HG03060 (cell line): ENCODE measurements around the gene GPA33.

ENCODE experiments used
- ATAC-seq: cut with Tn5 transposase; IDR thresholded peaks from one replicate; pipeline ENCODE4 v1.9.1; 2021; ENCODE audit warnings: low read depth, moderate number of reproducible peaks; ENCODE audit not compliant: unreplicated experiment

Gene GPA33, protein sequence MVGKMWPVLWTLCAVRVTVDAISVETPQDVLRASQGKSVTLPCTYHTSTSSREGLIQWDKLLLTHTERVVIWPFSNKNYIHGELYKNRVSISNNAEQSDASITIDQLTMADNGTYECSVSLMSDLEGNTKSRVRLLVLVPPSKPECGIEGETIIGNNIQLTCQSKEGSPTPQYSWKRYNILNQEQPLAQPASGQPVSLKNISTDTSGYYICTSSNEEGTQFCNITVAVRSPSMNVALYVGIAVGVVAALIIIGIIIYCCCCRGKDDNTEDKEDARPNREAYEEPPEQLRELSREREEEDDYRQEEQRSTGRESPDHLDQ

DNA sequence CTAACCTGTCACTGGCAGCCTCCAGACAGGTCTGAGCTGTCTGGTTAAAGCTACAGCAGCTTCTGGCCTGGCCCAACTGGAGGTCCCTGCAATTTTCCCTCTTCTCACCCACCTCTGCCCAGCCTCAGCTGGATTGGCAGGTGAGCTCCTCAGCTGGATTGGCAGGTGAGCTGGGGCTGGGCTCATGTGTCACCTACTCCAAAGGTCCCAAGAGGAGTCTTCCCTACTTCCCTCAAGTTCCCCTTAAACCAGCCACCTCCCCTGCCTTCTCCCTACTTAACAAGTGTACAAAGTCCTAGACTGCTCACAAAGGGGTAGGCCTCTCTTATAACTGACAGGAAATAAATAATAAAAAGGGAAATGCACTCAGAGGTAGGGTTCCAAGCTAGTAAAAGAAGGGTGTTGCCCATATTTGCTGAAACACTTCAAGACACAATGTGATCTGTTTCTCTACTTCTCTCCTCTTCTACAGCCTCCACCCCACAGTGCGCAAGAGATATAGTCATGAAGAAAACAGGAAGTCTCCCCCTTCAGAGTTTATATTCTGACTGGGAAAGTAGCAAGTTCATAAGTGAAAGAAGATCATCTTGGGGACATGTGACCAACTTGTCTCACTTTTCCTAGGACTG is at the start of gene GPA33:
Gene GPA33 (minus strand): TSS at position 64 of the 629 bp plus-strand sequence. CDS start 90 bp downstream, outside the sequence.
- ATAC-seq: no peak

DNA sequence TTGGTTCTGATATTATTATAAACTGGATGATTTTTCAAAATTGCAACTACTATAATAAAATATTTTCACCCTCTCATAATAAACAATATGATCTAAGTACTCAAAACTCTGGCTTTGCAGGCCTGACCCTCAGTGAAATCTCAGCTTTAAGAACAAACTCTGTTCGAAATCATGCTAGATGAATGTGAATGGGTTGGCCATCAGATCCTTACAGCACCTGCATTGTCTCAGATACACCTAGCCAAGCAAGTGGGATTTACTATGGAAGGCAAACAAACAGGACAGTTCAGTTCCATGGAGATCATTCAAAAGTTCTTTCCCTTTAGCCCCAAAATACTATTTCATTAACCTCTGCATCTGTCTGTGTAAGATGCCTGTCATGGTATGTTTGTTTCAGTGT is 48.5 kb upstream of the GPA33 start:
- ATAC-seq: no peak

DNA sequence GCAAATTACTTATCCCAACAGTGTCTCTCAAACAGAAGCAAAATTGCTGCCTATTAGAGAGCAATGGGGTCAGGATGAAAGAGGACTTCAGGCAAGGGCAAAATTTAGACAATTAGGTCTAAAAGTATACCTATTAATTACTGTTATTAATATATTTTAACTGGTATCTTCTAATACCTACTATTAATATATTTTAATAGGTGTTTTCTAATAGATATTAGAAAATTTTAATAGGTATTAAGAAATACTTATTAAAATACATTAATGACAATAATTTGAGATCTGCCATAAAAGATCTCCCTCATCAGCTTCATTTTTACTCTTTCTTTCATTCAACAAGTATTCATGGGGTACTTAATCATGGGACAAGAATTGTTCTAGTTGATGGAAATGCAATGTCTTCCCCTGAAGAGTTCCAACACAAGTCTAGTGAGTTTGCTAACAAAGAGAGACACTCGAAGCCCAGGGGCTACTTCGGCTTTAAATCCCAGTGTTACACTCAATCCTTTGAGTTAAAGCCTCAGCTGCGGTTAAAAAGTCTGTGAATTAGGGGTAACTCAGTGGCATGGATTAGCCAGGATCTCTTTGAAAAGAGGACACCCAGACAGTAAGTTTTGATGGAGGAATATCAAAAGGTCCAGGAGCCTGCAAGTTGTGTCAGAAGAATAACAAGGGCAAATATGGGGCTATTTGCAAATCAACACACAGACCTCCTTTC is 47.8 kb upstream of the GPA33 start:
- no peak for ATAC-seq

DNA sequence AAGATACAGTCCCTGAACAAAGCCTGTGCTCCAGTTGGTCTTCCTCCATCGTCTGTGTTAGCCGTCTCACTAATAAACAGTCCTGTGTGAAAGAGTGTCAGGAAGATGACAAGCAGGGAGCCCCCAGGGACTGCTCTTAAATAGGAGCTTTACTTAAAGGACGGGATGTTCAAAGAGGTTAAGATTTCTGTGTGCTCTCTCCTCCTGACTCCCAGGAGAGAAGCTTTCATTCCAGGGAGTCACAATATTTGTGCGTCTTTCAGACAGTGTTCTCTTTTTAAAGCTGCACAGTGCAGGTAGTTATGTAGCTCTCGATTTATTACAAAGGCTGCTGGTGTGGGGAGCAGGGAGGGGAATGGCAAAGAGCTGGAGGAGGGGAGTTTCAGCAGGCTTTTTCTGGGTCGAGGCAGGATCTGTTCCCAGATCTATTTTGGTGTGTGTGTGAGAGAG is 47.2 kb upstream of the GPA33 start:
- ATAC-seq: no peak

DNA sequence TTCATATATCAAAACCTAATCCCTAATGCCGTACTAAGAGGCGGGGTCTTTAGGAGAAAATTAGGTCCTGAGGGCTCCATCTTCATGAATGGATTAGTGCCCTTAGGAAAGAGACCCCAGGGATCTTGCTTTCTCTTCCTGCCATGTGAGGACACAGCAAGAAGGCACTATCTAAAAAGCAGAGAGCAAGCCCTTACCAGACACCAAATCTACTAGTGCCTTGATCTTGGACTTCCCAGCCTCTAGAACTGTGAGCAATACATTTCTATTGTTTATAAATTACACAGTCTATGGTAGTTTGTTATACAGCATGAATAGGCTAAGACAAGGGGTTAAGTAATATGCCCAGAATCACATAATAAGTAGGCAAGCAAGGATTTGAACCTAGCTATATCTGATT is 46.6 kb upstream of the GPA33 start:
- no peak for ATAC-seq

DNA sequence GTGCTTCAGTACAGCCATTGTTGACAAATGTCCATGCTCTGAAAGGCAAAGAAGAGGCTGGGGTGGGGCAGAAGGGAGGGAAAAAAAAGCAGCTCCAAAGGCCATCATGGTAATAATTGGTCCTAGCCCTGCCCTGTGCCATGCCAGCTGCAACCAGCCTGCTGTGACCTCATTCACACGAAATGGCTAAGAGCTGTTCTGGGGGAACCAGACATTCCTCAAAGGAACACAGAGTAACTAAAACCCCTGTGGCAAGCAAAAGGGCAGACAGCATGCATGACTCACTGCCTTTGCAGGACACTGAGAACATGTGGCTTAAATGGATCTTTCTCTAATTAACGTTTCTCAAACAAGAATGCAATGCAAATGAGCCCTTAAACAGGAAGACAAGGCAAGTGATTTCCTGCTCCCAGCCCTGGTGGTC is 46.0 kb upstream of the GPA33 start:
- no peak for ATAC-seq

DNA sequence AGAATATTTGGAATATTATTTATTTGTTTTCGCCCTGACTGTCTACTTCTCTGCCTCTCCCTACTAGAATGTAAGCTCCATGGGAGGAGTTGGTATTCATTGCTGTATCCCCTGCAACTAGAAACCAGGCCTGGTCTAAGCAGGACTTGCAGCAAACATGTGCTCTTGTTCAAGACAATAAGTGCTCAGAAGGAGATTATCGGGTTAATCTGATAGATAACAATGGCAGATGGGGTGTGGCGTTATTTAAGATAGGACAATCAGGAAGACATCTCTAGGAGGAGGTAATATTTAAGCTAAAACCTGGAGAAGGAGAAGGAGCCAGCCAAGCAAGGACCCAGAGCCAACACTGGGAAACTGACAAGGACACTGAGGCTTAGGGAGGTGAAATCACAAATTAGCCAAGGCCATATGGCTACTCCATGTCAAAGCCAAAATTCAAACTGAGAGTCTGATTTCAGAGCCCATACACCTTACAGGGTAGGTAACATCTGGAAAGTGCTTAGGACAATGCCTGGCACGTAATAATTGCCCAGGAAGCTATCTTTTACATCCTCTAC is 45.2 kb upstream of the GPA33 start:
- no peak for ATAC-seq

DNA sequence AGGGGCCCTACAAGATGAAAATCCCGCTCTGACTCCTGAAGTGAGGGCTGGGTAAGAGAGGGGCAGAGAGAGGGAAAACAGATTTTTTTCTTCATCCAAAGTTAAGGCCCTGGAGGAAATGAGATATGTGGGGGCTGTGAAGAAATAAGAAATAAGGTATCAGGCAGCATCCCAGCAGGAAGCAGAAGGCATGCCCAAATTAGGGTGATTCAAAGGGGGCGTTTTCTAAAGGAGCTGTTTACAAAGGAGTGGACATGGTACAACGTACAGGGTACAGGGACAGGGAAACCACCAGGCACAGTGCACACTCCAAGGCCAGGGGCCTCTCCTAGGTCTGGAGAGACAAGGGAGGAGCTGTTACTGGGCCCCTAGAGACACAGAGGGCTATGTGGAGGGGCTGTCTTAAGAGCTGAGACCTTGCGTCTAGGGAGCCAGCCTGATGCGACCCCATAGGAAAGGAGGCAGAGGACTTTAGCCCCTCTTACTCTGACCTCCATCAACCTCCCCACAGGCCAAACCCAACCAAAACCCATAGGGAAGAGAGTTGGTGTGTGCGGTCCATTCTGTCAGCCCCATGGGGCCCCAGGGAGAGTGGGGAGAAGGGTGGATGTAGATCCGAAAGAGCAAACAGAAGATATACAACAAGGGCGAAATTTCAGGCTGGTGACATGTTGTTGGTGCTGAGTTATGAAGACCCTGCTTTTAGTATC is 42.3 kb upstream of the GPA33 start:
- no peak for ATAC-seq

DNA sequence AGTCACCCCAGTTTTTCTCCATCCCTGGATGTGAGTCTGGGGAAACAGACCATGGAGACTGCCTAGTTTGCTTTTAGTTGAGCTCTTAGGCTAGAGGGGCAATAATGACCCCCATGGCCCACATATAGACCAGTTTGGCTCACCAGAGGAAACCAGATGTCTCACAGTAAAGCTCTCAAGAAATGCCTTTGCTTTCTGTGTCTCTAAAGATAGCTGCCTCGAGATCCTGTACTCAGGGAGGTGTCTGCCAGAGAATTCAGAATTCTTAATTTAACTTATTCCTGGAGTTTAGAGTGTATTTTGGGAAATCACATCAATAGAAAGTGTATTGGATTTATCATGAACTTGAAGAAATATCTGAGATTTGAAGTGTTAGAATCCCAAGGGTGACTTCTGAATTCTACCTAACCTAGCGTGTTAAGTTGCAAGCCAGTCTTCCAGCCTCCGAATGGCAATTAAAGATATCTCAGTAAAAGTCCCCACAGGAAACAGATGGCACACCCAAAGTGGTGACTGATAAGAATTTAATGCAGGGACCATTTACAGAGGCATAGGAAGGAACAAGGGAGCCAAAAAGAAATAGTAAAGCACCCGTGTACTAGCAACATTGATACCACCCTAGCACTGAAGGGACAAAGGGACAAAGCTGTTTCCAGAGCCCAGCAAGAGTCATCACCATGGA is 40.8 kb upstream of the GPA33 start:
- no peak for ATAC-seq

DNA sequence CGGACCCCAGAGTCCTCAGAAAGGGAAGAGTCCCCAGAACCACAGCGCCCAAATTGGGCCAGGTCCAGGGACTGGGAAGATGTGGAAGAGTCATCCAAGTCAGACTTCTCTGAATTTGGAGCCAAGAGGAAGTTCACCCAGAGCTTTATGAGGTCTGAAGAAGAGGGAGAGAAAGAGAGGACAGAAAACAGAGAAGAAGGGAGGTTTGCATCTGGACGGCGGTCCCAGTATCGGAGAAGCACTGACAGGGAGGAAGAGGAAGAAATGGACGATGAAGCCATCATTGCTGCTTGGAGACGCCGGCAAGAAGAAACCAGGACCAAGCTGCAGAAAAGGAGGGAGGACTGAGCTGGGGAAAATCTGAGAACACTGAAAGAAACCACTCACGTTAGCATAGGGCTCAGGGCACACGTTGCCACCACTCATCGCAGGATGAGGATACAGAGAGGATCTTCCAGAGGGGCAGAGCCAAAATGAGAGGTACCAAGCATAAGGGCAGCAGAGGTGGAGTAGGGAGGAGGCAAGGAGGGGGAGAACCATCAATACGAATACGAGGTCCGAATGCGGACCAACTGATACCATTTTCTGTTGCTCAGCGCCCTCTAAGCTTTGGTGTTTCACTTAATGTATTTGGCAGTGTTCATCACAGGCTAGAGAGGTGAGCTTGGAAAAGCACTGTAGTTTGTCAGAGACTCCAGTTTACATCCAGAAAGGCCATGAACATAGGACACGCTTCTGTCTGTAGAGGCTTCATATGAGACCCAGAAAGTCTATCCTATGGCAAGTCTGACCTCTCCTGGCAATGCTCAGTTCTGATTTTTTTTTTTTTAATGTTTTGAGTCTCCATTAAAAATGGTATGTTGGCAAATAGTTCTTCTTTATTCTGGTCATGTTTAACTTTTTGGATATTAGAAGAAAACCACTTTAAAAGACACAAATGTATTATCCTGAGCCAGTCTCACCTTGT is 38.4 kb upstream of the GPA33 start:
- no peak for ATAC-seq

DNA sequence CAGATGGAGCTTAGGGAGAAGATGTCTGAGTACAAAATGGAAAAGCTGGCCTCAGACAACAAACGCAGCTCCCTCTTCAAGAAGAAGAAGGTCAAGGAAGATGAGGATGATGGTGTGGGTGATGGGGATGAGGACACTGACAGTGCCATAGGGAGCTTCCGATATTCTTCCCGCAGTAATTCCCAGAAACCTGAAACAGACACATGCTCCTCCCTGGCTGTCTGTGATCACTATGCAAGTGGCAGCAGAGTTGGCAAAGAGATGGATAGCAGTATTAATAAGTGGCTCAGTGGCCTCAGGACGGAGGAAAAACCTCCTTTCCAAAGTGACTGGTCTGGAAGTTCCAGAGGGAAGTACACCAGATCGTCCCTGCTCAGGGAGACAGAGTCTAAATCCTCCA is 37.5 kb upstream of the GPA33 start:
- no peak for ATAC-seq

DNA sequence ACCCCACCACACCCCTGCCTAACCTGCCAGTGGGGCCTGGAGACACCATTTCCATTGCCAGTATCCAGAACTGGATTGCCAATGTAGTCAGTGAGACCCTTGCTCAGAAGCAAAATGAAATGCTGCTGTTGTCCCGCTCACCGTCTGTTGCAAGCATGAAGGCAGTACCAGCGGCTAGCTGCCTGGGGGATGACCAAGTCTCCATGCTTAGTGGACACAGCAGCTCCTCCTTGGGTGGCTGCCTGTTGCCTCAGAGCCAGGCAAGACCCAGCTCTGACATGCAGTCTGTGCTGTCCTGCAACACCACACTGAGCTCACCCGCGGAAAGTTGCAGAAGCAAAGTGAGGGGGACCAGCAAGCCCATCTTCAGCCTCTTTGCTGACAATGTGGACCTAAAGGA is 37.1 kb upstream of the GPA33 start:
- ATAC-seq: no peak

DNA sequence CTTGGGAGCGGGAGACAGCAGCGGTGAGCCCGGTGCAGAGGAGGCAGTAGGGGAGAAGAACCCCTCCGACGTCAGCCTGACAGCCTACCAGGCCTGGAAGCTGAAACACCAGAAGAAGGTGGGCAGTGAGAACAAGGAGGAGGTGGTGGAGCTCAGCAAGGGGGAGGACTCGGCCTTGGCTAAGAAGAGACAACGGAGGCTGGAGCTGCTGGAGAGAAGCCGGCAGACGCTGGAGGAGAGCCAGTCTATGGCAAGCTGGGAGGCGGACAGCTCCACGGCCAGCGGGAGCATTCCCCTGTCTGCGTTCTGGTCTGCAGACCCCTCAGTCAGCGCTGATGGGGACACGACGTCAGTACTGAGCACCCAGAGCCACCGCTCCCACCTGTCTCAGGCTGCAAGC is 36.6 kb upstream of the GPA33 start:
- no peak for ATAC-seq

DNA sequence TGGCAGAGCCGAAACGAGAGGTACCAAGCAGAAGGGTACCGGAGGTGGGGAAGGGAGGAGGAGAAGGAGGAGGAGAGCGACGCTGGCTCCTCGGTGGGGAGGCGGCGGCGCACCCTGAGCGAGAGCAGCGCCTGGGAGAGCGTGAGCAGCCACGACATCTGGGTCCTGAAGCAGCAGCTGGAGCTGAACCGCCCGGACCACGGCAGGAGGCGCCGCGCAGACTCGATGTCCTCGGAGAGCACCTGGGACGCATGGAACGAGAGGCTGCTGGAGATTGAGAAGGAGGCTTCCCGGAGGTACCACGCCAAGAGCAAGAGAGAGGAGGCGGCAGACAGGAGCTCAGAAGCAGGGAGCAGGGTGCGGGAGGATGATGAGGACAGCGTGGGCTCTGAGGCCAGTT is 36.1 kb upstream of the GPA33 start:
- ATAC-seq: no peak

DNA sequence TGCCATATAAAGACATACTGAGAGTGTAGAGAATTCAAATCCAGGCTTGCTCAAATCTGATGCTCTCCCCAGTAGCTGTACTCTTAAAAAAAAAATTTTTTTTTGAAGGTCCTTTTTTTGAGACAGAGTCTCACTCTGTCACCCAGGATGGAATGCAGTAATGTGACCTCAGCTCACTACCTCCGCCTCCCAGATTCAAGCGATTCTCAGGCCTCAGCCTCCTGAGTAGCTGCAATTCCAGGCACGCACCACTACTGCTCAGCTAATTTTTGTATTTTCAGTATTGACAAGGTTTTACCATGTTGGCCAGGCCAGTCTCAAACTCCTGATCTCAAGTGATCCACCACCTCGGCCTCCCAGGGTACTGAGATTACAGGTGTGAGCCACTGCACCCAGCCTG is 32.4 kb upstream of the GPA33 start:
- no peak for ATAC-seq

DNA sequence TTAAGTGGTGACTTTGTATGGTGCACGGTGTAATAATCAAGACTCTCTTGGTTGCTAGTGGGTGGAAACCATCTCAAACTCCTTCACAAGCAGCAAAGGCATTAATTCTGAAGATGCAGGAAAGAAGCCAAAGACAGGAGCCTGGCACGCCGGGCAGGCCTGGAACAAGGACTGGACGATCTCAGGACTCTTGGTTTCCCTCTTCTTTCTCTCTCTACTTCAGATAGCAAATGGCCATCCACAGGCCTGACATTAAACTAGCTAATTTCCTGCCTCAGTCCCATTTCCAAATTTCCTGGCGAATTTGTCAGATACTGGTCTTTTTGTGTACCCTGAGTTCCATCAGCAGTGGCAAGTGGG is 31.9 kb upstream of the GPA33 start:
- ATAC-seq: no peak

DNA sequence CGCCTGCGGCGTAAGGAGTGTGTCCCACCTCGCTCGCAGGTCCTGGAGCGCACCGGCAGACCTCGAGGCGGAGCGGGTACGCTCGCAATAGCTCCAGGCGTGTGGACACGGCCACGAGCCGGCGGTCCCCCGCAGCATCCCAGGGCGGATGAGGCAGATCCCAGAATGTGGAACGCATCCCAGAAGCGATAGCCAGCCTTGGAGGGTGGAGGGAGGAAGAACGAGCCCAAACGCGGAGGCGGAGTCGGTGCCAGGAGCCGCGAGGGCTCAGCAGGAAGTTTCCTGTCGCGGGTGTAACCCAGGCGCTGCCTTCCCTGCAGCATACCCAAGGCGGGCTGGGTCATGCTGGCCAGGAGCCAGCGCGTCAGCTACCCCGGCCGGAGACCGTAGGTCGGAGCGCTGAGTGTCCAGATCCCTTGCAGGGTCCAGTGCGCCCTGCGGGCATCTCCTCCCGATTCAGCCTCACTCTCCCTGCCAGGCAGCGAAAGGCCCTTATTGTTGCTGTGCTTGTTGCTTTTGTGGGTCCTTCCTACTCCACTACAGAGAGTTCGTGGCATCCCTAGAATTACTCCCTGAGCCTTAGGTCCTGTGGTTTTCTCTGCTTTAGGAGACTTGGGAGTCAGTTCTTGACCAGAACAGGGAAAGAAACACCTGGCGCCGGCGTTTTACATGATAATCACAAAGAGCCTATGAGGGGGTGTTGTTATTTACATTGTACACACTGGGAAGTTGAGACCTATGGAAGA is 31.4 kb upstream of the GPA33 start:
- no peak for ATAC-seq

DNA sequence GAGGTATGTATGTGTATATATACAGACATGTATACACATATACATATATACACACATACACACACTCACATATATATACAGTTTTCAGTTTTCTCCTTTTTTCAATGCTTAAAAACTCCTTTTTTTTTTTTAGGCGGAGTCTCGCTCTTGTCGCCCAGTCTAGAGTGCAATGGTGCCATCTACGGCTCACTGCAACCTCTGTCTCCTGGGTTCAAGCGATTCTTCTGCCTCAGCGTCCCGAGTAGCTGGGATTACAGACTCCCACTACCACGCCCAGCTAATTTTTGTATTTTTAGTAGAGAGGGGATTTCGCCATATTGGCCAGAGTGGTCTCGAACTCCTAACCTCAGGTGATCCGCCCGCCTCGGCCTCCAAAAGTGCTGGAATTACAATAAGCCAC is 30.7 kb upstream of the GPA33 start:
- no peak for ATAC-seq
